Measurements from ENCODE around the gene HERC3.
"Not testable (repeated sequence)": the region's sequence is repeated elsewhere in the genome, so short reads cannot be mapped to it uniquely, and the experiment has no call there.

HERC3 gene

GRCh38 chr4:88606832-88607231 is 14.6 kb downstream of the HERC3 start:
- DNase-seq (ENCODE audit: low read depth, low spot score), result no peak

DNA sequence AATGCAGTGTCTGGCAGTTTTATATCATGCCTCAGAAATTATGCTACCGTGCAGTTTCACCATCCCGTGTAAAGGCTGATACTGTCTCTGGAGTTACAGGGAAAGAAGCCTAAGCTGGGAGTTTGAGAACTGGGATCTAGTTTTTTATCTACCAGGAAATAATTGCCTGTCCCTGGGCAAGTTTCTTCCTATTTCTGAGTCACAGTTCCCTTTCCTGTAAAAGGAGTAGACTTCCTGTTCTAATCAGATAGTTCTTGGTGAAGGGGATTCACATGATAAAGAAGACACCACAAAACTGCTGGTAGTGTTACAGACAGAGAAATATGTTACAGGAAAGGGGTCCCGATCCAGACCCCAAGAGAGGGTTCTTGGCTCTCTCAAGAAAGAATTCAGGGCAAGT is 17.1 kb downstream of the HERC3 start:
- DNase-seq (ENCODE audit: low read depth, low spot score), result no peak

DNA sequence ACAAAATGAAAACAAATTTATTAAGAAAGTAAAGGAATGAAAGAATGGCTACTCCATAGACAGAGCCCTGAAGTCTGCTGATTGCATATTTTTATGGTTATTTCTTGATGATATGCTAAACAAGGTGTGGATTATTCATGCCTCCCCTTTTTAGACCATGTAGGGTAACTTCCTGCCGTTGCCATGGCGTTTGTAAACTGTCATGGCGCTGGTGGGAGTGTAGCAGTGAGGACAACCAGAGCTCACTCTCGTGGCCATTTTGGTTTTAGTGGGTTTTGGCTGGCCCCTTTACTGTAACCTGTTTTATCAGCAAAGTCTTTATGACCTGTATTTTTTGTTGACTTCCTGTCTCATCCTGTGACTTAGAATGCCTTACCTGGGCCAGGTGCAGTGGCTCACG is 17.5 kb downstream of the HERC3 start:
- not testable (repeated sequence) for DNase-seq (ENCODE audit: low read depth, low spot score)

DNA sequence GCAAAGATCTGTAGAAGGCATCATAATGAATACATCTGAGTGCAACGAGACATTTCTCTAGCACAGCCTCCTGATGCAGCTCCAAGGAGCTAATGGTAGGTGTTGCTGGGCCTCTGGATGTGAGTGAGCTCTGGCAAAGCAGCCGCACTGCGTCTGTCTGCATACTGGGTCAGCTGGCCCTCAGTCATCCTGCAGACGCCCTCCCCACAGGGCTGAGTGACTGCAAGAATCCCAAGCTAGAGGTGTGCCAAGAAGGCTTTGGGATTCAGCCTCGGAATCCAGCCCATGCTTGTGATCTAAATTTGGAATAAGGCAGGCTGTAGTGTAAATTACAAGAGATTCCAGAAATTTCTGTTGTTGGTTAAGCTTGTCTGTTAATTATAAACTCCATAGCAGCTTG is 18.5 kb downstream of the HERC3 start:
- no peak for DNase-seq (ENCODE audit: low read depth, low spot score)

- no peak for DNase-seq (ENCODE audit: low read depth, low spot score)
Measured at GRCh38 chr4:88613417-88613875, 21.2 kb downstream of the HERC3 start.

- DNase-seq (ENCODE audit: low read depth, low spot score), result no peak
Measured at GRCh38 chr4:88614058-88614457, 21.8 kb downstream of the HERC3 start.

DNA sequence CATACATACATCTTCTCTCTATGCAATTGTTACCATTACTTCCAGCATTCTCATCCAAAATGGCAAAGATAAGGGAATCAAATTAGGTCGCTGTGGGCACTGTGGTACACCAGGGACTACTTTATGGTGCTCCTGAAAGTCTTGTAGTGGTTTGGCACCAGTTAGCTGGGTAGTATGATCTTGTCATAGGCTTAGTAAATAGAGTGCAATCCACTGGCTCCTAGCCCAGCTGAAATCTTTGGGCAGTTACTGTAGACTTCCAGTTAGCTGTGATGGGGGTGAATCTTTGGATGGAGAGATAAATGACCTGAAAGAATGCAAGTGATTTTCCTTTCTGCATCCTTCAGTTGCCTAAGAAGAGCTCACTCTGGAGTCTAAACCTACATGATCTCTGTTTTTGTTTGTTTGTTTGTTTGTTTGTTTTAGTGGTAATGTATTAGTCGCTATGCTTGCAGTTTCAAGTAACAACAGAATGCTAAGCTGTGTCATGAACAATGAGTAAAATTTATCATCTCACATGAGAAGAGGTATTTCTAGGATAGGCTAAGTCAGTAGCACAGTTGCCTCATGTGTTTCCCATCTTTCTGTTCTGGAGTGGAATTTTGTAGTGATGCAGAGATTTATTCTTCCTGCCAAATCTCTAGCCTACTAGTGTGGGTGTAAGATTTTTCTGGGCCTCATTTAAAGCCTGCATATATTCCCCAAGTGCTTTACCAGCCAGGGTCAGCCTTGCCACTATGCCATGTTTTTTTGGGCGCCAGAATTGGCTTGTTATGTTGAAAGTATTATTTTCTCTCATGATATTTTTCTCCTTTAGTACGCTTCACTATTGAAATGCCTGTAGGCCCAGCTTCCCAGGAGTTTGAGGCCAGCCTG is 24.2 kb downstream of the HERC3 start:
- no peak for DNase-seq (ENCODE audit: low read depth, low spot score)

DNA sequence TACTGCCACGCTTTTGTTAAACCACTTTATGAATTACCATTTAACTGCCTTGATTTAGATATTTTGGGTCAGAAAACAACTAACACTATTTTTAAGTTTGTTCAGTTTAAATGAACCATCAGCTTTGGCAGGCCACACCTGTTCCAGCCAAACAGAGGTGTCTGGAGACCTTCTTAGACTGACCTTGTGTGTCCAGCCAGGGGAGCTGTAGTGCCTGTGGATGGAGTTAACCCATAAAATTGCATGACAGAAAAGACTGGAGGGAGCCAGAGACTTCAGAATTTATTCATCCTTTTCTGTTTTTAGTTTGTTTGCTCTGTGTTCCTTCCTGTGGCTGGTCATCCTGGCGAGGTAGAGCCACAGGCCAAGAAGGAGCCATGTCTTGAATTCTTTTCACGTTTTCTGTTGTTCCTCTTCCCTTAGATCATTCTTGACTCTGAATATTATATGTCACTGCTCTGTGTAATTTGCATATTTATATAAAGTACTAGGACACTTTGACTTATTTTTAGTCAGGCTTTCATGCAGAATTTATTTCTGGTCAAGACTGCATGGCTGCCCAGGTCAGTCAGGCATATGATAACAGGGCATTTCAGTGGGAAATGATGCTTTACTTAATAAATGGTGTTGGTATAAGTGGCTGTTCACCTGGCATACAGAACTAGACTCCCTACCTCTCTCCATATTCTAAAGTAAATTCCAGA is 26.7 kb downstream of the HERC3 start:
- no peak for DNase-seq (ENCODE audit: low read depth, low spot score)

GRCh38 chr4:88619971-88620370 is 27.7 kb downstream of the HERC3 start:
- no peak for DNase-seq (ENCODE audit: low read depth, low spot score)

DNA sequence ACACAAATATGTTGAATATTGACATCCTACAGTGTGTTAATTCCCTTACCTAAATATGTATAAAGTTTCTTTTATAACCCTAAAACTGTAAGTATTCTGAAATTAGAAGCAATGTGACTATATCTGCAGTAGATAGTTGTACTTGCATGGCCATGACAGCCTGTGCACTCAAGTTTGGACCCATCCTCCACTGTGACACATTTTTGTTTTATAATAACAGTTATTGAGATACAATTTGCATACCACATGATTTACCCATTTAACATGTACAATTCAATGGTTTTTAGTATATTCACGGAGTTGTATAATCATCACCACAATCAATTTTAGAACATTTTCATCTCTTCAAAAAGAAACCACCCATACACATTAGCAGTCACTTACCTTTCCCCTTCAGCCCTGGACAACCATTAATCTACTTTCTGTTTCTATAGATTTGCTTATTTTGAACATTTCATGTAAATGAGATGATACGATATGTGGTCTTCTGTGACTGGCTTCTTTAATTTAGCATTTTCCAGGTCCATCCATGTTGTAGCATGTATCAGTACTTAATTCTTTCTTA is 29.6 kb downstream of the HERC3 start:
- no peak for DNase-seq (ENCODE audit: low read depth, low spot score)

- DNase-seq (ENCODE audit: low read depth, low spot score), result no peak
Measured at GRCh38 chr4:88623097-88623496, 30.8 kb downstream of the HERC3 start.

GRCh38 chr4:88628746-88629145 is 36.5 kb downstream of the HERC3 start:
- DNase-seq (ENCODE audit: low read depth, low spot score), result no peak

GRCh38 chr4:88629826-88630225 is 37.5 kb downstream of the HERC3 start:
- DNase-seq (ENCODE audit: low read depth, low spot score), result no peak

GRCh38 chr4:88630756-88631155 is 38.5 kb downstream of the HERC3 start:
- no peak for DNase-seq (ENCODE audit: low read depth, low spot score)

GRCh38 chr4:88643932-88644331 is 51.7 kb downstream of the HERC3 start:
- no peak for DNase-seq (ENCODE audit: low read depth, low spot score)

- no peak for DNase-seq (ENCODE audit: low read depth, low spot score)
Measured at GRCh38 chr4:88645994-88646393, 53.7 kb downstream of the HERC3 start.

GRCh38 chr4:88646528-88647280 is 54.4 kb downstream of the HERC3 start:
- peak; percentile 85 for DNase-seq (ENCODE audit: low read depth, low spot score)

DNA sequence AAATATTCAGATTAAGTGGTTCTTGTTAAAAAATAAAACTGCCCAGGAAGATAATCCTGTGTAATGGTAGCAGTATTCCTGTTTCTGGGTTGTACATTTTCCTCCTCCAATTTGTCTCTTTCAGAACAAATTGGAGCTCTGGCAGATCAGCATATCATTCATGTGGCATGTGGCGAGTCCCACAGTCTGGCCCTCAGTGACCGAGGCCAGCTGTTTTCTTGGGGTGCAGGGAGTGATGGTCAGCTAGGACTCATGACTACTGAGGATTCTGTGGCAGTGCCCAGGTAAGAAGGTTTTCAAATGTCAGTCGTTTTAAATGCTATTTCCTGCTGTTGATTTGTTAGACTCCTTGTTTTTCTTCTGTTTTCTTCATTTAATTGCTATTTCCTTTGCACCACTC is 57.4 kb downstream of the HERC3 start:
- DNase-seq (ENCODE audit: low read depth, low spot score), result no peak

DNA sequence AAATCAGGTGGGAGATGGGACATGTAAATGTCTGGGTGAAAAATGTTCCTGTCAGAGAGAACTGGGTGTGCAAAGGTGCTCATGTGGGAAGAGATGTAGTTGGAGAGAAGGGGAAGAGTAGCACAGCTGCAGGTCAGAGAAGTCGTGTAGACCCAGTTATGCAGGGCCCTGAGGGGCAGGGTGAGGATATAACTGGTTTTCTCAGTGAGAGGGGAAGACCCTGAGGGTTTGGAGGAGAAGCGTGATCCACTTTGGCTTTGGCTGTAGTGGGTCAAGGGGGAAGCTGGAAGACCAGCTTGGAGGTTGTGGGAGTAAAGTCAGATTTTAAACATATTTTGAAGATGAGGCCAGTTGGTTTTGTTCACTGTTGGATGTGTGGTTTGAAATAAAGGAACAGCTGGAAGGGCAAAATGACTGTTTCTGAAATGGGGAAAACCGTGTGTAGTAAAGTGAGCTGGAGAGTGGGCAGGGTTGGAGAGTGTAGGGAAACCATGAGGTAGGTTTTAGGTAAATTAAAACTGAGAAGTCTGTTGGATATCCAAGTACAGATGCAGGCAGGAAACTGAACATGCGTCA is 61.2 kb downstream of the HERC3 start:
- DNase-seq (ENCODE audit: low read depth, low spot score), result no peak

DNA sequence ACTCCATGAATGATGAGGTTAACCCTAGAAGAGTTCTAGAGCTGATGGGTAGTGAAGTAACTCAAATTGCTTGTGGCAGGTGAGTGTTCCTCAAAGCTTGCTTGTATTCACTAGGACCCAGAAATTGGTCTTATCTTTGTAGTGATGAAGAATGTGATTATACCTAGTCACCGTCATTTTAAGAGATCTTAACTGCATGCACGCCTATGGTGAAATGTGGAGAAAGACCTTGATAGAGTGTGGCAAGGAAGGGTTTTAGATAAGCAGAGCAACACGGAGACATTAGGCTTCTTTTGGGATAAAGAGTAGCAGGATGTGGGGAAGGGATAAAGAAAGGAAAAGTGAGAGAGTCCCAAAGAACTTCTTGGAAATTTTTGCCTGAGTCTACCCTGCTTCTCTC is 62.9 kb downstream of the HERC3 start:
- DNase-seq (ENCODE audit: low read depth, low spot score), result no peak

GRCh38 chr4:88659055-88659889 is 67.0 kb downstream of the HERC3 start:
- DNase-seq (ENCODE audit: low read depth, low spot score), result no peak

All from iPS DF 19.7 (cell line).